ENCODE measurements around the gene CDRT4. TPM values are rescaled to one million over a fixed set of nuclear protein-coding genes. Genes with fewer than 3 reads are reported as not detected.

CDRT4 gene
- 4.0 TPM for total RNA-seq
- polyA plus RNA-seq (ENCODE audit: insufficient read depth in 1 of 8, insufficient read length in 8 of 8, low replicate concordance in 1 of 8): 1 to 10 TPM in 7 of 8 donors, under 1 TPM in 1; 0.57 to 7.8 (median 2.0) TPM
- long read RNA-seq, donor 1, partial matches to known transcripts: 0 of 1 reads
- long read RNA-seq, donor 1, other reads (novel, unspliced or antisense): 0 of 1 reads
- long read RNA-seq, donor 2: 0 reads
- long read RNA-seq, donor 3, partial matches to known transcripts: 0 of 1 reads
- long read RNA-seq, donor 3, other reads (novel, unspliced or antisense): 0 of 1 reads
- long read RNA-seq, donor 4: 0 reads
- long read RNA-seq, donor 5: 0 reads
- long read RNA-seq, donor 6: 0 reads
- long read RNA-seq, donor 7: 0 reads
- long read RNA-seq, donor 8, partial matches to known transcripts: 0 of 2 reads
- long read RNA-seq, donor 8, other reads (novel, unspliced or antisense): 0 of 2 reads
- long read RNA-seq, donor 9: 0 reads
- long read RNA-seq, donor 10: 0 reads
- long read RNA-seq, donor 11: 0 reads

- Histone ChIP-seq H3K27ac (ENCODE audit: low read length) (no peak within 1 kb of the TSS), H3K4me3 (ENCODE audit: low read length) (no peak within 1 kb of the TSS), H3K36me3 (ENCODE audit: control insufficient read depth, insufficient read depth, low read length) (no peaks in the 10 kb centered on the region), H3K9me3 (replicated peaks; ENCODE audit: control insufficient read depth, low read depth, low read length) (no peaks in the 10 kb centered on the region), H3K4me1 (ENCODE audit: control insufficient read depth, insufficient read depth, low read length) (peaks cover 43% of the 10 kb centered on the region), H3K27me3 (ENCODE audit: control insufficient read depth, insufficient read depth, low read length) (no peaks in the 10 kb centered on the region)
- 62% methylated on average over 3 of the region's 3 CpGs for WGBS (ENCODE audit: insufficient coverage)
- DNase-seq: no peak
These were observed at the start of gene CDRT4 for GRCh38 chr17:15467592-15467991. Gene CDRT4 (minus strand): TSS chr17:15467621. CDS start chr17:15440238, 27,383 bp downstream.

DNA sequence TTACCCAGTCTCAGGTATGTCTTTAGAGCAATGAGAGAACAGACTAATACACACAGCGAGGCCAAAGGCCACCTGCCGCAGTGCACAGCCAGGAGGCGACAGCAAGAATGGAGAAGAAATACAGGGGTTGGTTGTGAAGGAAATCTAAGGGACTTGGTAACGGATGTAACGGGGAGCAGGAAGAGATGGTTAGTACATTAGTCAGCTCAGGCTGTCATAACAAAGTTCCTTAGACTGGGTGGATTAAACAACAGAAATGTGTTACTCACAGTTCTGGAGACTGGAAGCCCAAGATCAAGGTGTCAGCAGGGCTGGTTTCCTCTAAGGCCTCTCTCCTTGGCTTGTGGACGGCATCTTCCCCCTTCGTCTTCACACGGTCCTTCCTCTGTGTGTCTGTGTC, 48.7 kb upstream of the CDRT4 start:
- Histone ChIP-seq H3K4me1 (ENCODE audit: control insufficient read depth, insufficient read depth, low read length) (peaks cover 2% of the 10 kb centered on the region), H3K4me3 (ENCODE audit: low read length) (no peak overlapping the region), H3K36me3 (ENCODE audit: control insufficient read depth, insufficient read depth, low read length) (peaks cover 20% of the 10 kb centered on the region), H3K27ac (ENCODE audit: low read length) (no peak overlapping the region), H3K27me3 (ENCODE audit: control insufficient read depth, insufficient read depth, low read length) (no peaks in the 10 kb centered on the region), H3K9me3 (replicated peaks; ENCODE audit: control insufficient read depth, low read depth, low read length) (no peaks in the 10 kb centered on the region)
- DNase-seq: no peak
- WGBS (ENCODE audit: insufficient coverage): 98% methylated on average over 8 of the region's 8 CpGs

- H3K4me1 ChIP-seq (ENCODE audit: control insufficient read depth, insufficient read depth, low read length): peaks cover 2% of the 10 kb centered on the region
- no peak overlapping the region for H3K27ac ChIP-seq (ENCODE audit: low read length)
- H3K9me3 ChIP-seq (replicated peaks; ENCODE audit: control insufficient read depth, low read depth, low read length): no peaks in the 10 kb centered on the region
- DNase-seq: no peak
- peaks cover 24% of the 10 kb centered on the region for H3K36me3 ChIP-seq (ENCODE audit: control insufficient read depth, insufficient read depth, low read length)
- no CpG with 5 or more reads among the region's 2 CpGs for WGBS (ENCODE audit: insufficient coverage)
- no peaks in the 10 kb centered on the region for H3K27me3 ChIP-seq (ENCODE audit: control insufficient read depth, insufficient read depth, low read length)
- H3K4me3 ChIP-seq (ENCODE audit: low read length): no peak overlapping the region
These were observed 47.0 kb upstream of the CDRT4 start for GRCh38 chr17:15514469-15514868.

DNA sequence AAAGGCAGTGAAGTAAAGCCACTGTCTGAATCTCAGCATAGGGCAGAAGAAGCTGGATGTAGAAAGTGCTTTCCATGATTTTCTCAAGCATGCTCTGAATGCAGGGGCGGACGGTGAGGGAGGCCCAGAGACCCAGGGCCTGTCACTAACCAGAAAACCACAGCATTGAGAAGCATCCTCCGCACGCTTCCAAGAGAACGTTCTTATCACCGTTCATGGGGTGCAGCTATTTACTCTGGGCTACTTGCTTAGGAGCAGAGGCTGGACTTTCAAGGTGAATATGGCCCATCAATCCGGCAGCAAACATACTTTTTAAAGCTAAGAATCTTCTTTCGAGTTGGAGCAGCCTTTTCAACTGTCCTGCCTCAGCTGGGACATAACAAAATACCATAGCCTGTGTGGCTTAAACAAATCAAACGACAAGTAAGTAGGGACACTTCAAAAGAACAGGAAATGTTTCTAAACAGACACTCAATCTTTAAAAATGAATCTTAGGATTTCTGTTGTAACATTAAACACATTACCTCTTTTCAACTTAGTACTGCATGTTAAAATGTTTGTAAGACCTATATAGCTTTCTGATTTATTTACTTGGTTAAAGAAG, 46.5 kb upstream of the CDRT4 start:
- 74% methylated on average over 7 of the region's 9 CpGs for WGBS (ENCODE audit: insufficient coverage)
- H3K27ac ChIP-seq (ENCODE audit: low read length): no peak overlapping the region

DNA sequence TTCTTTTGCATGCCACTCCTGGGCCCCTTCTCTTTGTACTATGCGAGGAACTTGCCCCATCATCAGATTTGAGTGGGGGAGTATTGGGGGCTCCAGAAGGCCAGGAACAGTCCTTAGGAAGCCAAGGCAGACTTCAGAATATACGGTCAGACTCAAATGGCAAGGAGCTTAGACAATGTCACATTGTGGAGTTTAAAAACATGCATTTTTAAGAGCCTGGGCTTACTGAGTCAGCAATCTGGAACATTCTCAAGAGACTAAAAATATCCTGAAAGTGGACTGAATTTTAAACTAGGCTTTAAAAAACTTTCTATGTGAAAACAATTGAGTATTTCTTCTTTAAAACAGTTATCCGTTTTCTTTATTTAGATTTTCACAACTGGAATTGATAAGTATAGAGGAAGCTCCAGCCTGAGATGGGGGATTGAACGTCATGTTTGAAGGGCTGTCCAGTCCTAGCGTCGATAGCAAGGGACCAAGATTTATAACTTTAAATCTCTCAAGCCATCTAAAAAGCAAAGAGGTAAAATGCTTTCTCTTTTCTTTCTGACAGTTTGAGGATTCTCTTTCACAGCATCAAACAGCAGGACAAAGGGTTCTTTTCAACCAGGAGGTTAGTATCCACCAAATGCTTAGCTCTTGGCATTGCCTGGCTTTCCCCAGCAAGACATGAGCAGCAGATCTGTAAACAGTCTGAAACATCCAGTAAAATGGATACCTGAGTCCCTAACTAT, 45.8 kb upstream of the CDRT4 start:
- Histone ChIP-seq H3K4me3 (ENCODE audit: low read length) (no peak overlapping the region), H3K27ac (ENCODE audit: low read length) (no peak overlapping the region), H3K36me3 (ENCODE audit: control insufficient read depth, insufficient read depth, low read length) (peaks cover 24% of the 10 kb centered on the region), H3K9me3 (replicated peaks; ENCODE audit: control insufficient read depth, low read depth, low read length) (no peaks in the 10 kb centered on the region), H3K27me3 (ENCODE audit: control insufficient read depth, insufficient read depth, low read length) (no peaks in the 10 kb centered on the region), H3K4me1 (ENCODE audit: control insufficient read depth, insufficient read depth, low read length) (peaks cover 2% of the 10 kb centered on the region)
- WGBS (ENCODE audit: insufficient coverage): 20% methylated on average over 1 of the region's 6 CpGs
- peak; percentile 59 for DNase-seq

More for the DNA sequence above, 46.5 kb upstream of the CDRT4 start:
- Histone ChIP-seq H3K9me3 (replicated peaks; ENCODE audit: control insufficient read depth, low read depth, low read length) (no peaks in the 10 kb centered on the region), H3K4me3 (ENCODE audit: low read length) (no peak overlapping the region), H3K36me3 (ENCODE audit: control insufficient read depth, insufficient read depth, low read length) (peaks cover 24% of the 10 kb centered on the region), H3K27me3 (ENCODE audit: control insufficient read depth, insufficient read depth, low read length) (no peaks in the 10 kb centered on the region), H3K4me1 (ENCODE audit: control insufficient read depth, insufficient read depth, low read length) (peaks cover 2% of the 10 kb centered on the region)
- DNase-seq: no peak

DNA sequence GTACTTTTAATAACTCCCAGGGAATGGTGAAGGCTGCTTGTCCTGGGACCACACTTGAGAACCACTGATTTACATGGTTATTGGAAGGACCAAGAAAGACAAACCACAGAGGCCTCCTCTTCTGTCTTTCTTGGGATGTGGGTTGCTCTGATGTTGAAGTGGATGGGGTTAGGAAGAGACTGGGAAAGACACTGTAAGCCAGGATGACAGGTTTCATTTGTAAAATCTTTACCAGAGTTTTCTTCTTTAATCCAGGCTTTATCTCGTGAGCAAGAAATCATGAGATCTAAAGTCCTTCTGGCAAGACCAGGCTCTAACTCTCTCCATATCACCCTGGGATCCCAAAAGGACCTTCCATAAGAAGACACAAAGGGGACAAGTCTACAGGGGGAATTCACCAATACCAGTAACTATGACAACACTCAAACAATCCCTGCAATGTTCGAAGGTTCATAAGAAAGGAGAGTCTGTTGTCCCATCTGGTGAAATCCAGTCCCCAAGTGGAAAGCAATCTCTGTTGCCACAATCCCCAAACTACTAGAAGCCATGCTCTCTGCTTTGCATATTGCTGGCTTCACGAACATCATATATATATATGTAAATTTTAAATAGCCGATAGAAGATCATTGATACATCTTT, 44.8 kb upstream of the CDRT4 start:
- no peak for DNase-seq
- Histone ChIP-seq H3K4me1 (ENCODE audit: control insufficient read depth, insufficient read depth, low read length) (peaks cover 2% of the 10 kb centered on the region), H3K27ac (ENCODE audit: low read length) (no peak overlapping the region), H3K36me3 (ENCODE audit: control insufficient read depth, insufficient read depth, low read length) (peaks cover 24% of the 10 kb centered on the region), H3K9me3 (replicated peaks; ENCODE audit: control insufficient read depth, low read depth, low read length) (no peaks in the 10 kb centered on the region), H3K27me3 (ENCODE audit: control insufficient read depth, insufficient read depth, low read length) (no peaks in the 10 kb centered on the region), H3K4me3 (ENCODE audit: low read length) (no peak overlapping the region)
- WGBS (ENCODE audit: insufficient coverage): no CpG with 5 or more reads among the region's 4 CpGs

- peaks cover 2% of the 10 kb centered on the region for H3K4me1 ChIP-seq (ENCODE audit: control insufficient read depth, insufficient read depth, low read length)
- peaks cover 17% of the 10 kb centered on the region for H3K36me3 ChIP-seq (ENCODE audit: control insufficient read depth, insufficient read depth, low read length)
- no peaks in the 10 kb centered on the region for H3K9me3 ChIP-seq (replicated peaks; ENCODE audit: control insufficient read depth, low read depth, low read length)
- no peak overlapping the region for H3K4me3 ChIP-seq (ENCODE audit: low read length)
- no peaks in the 10 kb centered on the region for H3K27me3 ChIP-seq (ENCODE audit: control insufficient read depth, insufficient read depth, low read length)
- no peak overlapping the region for H3K27ac ChIP-seq (ENCODE audit: low read length)
- DNase-seq: no peak
- no CpG with 5 or more reads among the region's 2 CpGs for WGBS (ENCODE audit: insufficient coverage)
These were observed 43.7 kb upstream of the CDRT4 start for GRCh38 chr17:15511142-15511541.

- no peak overlapping the region for H3K4me3 ChIP-seq (ENCODE audit: low read length)
- no CpG with 5 or more reads among the region's 3 CpGs for WGBS (ENCODE audit: insufficient coverage)
- DNase-seq: no peak
These were observed 42.9 kb upstream of the CDRT4 start for GRCh38 chr17:15510361-15510760.

DNA sequence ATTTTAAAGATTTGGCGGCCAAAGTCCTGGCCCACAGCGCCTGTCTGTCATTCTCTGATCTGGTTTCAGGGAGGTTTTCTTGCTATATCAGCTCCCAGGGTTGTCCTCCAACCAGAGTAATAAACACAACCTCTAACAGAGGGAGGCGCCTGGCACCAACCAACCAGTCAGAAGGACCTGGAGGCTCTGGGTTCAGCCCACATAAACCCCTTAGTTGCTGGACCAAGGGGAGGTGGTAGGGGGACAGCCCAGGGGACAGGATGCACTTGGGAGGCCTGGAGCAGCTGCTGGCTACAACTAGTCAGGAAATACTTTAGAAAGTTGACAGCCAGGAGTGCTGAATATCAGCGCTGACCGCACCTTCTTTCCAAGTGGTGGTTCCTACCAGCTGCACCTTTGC, 41.7 kb upstream of the CDRT4 start:
- Histone ChIP-seq H3K27me3 (ENCODE audit: control insufficient read depth, insufficient read depth, low read length) (no peaks in the 10 kb centered on the region), H3K4me3 (ENCODE audit: low read length) (no peak overlapping the region), H3K27ac (ENCODE audit: low read length) (no peak overlapping the region), H3K36me3 (ENCODE audit: control insufficient read depth, insufficient read depth, low read length) (peaks cover 4% of the 10 kb centered on the region), H3K4me1 (ENCODE audit: control insufficient read depth, insufficient read depth, low read length) (peaks cover 2% of the 10 kb centered on the region), H3K9me3 (replicated peaks; ENCODE audit: control insufficient read depth, low read depth, low read length) (no peaks in the 10 kb centered on the region)
- 90% methylated on average over 2 of the region's 5 CpGs for WGBS (ENCODE audit: insufficient coverage)
- no peak for DNase-seq

More at GRCh38 chr17:15510361-15510760, 42.9 kb upstream of the CDRT4 start:
- H3K27ac ChIP-seq (ENCODE audit: low read length): no peak overlapping the region
- H3K36me3 ChIP-seq (ENCODE audit: control insufficient read depth, insufficient read depth, low read length): peaks cover 10% of the 10 kb centered on the region
- H3K4me1 ChIP-seq (ENCODE audit: control insufficient read depth, insufficient read depth, low read length): peaks cover 2% of the 10 kb centered on the region
- H3K9me3 ChIP-seq (replicated peaks; ENCODE audit: control insufficient read depth, low read depth, low read length): no peaks in the 10 kb centered on the region
- H3K27me3 ChIP-seq (ENCODE audit: control insufficient read depth, insufficient read depth, low read length): no peaks in the 10 kb centered on the region
